Ammon's horn (tissue), 1 donor: ENCODE results near the gene DUSP14.

ENCODE experiments used
- DNase-seq: peaks from one replicate; pipeline ENCODE4 v3.0.0-alpha.2; 2016; ENCODE audit warnings: low spot score

DUSP14 gene

GRCh38 chr17:37558299-37558698 lies 68.6 kb downstream of the DUSP14 start:
- no peak for DNase-seq

GRCh38 chr17:37562016-37562745 lies 72.5 kb downstream of the DUSP14 start:
- no peak for DNase-seq
